NB4 (cell line): ENCODE data around the gene HAND1.

Source experiments
- CTCF ChIP-seq: IDR thresholded peaks from one replicate; pipeline ENCODE4 v1.5.1; 2012; ENCODE audit warnings: low read depth, low read length
- MYC ChIP-seq: IDR thresholded peaks from 2 replicates; pipeline ENCODE4 v1.6.1; 2011; ENCODE audit warnings: low read depth, low read length
- POLR2A ChIP-seq: IDR thresholded peaks from 2 replicates; pipeline ENCODE4 v1.6.1; 2011; ENCODE audit warnings: mild to moderate bottlenecking; ENCODE audit not compliant: insufficient read length; ENCODE audit errors: extremely low read depth
- TF ChIP-seq, protein P1 (sequence below): IDR thresholded peaks from 2 replicates; pipeline ENCODE4 v1.6.1; 2011; ENCODE audit warnings: low read depth, low read length

DNA sequence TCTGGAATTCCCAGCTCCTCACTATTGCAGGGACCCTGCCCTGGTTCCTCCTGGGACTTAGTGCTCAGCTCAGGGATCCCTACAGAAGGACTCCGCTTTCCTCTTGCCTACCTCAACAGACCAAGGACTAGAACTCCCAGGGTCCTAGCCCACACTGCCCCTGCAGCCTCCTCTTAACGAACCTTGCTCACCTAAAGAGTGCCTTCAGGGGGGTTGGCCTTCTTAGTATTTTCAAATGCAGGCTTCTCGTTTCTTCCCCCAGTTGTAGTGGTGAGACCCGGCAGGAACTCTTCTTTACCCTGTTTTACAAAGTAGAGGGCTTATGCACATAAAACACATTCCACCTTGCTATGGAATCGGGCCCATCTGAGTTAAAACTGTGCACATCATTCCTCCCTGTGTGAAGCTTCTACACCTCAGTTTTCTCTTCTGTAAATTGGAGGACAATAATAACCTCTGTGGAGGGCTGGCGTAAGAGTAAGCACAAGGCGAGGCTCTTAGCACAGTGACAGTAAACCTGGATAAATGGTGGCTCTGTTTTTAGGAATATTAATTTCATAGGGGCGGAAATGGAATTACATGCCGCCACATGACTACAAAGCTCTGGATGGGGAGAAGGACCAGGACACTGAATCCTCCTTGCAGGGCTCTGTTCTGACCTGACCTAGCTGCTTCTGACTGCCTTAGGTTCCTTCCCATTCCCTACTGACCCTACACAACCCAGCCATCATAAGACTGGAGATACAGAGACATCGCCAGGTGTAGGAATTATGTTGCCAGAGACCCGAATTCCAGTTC is 3.8 kb upstream of the HAND1 start:
- TF ChIP-seq CTCF (no peak), POLR2A (no peak), MYC (no peak)
- TF ChIP-seq, protein P1, sequence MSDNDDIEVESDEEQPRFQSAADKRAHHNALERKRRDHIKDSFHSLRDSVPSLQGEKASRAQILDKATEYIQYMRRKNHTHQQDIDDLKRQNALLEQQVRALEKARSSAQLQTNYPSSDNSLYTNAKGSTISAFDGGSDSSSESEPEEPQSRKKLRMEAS, result no peak
